Spleen (tissue), 11 donors: ENCODE measurements around the gene ANO4. TPM values are rescaled to one million over a fixed set of nuclear protein-coding genes. Genes with fewer than 3 reads are reported as not detected.

ENCODE experiments used
- DNase-seq: peaks from one replicate; pipeline ENCODE4 v3.0.0-alpha.2; 2020
- H3K27ac ChIP-seq, 8 donors: fragments of 200-600 bp; sonication (generic) in 7 of 8; 1 replicate in 4 of 8; 2 replicates in 4 of 8; pipeline versions ENCODE4 v1.5.0 to v1.8.0; 2016 to 2021; ENCODE audit warnings: inconsistent platforms in 4 of 8, mild to moderate bottlenecking in 4 of 8, moderate library complexity in 1 of 8
- H3K27me3 ChIP-seq, 7 donors: fragments of 200-600 bp; sonication (generic) in 6 of 7; replicated peaks in 1 of 7; 1 replicate in 4 of 7; 2 replicates in 3 of 7; pipeline versions ENCODE4 v1.5.0 to v1.8.0; 2016 to 2021; ENCODE audit warnings: inconsistent platforms in 3 of 7, mild to moderate bottlenecking in 1 of 7
- H3K36me3 ChIP-seq, 6 donors: fragments of 200-600 bp; sonication (generic) in 5 of 6; 1 replicate in 4 of 6; 2 replicates in 2 of 6; pipeline versions ENCODE4 v1.5.0 to v1.8.0; 2016 to 2021; ENCODE audit warnings: inconsistent platforms in 2 of 6
- H3K4me1 ChIP-seq, 6 donors: fragments of 200-600 bp; sonication (generic) in 5 of 6; 1 replicate in 3 of 6; 2 replicates in 3 of 6; pipeline versions ENCODE4 v1.5.0 to v1.8.0; 2016 to 2021; ENCODE audit warnings: inconsistent platforms in 3 of 6
- H3K4me3 ChIP-seq, 8 donors: fragments of 200-600 bp; sonication (generic) in 7 of 8; 1 replicate in 4 of 8; 2 replicates in 4 of 8; pipeline versions ENCODE4 v1.5.0 to v1.8.0; 2016 to 2021; ENCODE audit warnings: inconsistent platforms in 4 of 8, mild to moderate bottlenecking in 4 of 8, moderate library complexity in 2 of 8
- H3K9me3 ChIP-seq, 8 donors: fragments of 200-600 bp; sonication (generic) in 7 of 8; 1 replicate in 4 of 8; 2 replicates in 4 of 8; pipeline versions ENCODE4 v1.5.0 to v1.8.0; 2016 to 2021; ENCODE audit warnings: inconsistent platforms in 4 of 8
- POLR2A ChIP-seq, 3 donors: fragments of 450-650 bp; IDR thresholded peaks; one replicate each; pipeline ENCODE4 v1.5.1; 2017; ENCODE audit warnings: antibody characterized with exemption in 3 of 3, mild to moderate bottlenecking in 1 of 3
- POLR2AphosphoS5 ChIP-seq, 3 donors: sonication (generic); formaldehyde crosslinking; IDR thresholded peaks; one replicate each; pipeline ENCODE4 v1.5.1; 2017; ENCODE audit warnings: antibody characterized with exemption in 3 of 3
- WGBS, 5 donors: extraction: QIAGEN DNeasy Blood & Tissue Kit in 3 of 5; methylation state at CpG; one replicate each; pipeline versions ENCODE4 v1.1.5 to v1.1.7; 2013 to 2018; 5-methylcytosine and 5-hydroxymethylcytosine counted together
- intact Hi-C: fragments of 100-400 bp; cut with DNase I; formaldehyde crosslinking; loops from one replicate; pipeline ENCODE4 v1.15.0; 2023; ENCODE audit warnings: low total_unique reads
- polyA plus RNA-seq, 3 donors: library from polyadenylated mRNA; stranded (reverse); fragments of 200-250 nt; gene quantifications; one replicate each; pipeline ENCODE4 v1.2.1, GENCODE V29; 2013
- total RNA-seq, 7 donors: library from RNA; depleted of rRNA in 3 of 7; stranded (reverse); fragments of >200 nt in 3 of 7; fragmentation: NEBNext Ultra II Directional in 4 of 7; extraction: Animal tissue kit (Norgen Biotek cat#: 25700) in 4 of 7; gene quantifications; one replicate each; pipeline versions ENCODE4 v1.1.0 to v1.2.1, GENCODE V29; 2016 to 2021
- TF ChIP-seq, protein P1 (sequence below), 11 experiments: fragments of 200-600 bp in 7 of 11; fragments of 450-650 bp in 4 of 11; sonication (generic) in 4 of 11; IDR thresholded peaks in 8 of 11; conservative IDR thresholded peaks in 3 of 11; 1 replicate in 7 of 11; 2 replicates in 4 of 11; pipeline versions ENCODE4 v1.4.0 to v1.8.0; 2016 to 2021; ENCODE audit warnings: antibody characterized with exemption in 11 of 11, inconsistent platforms in 4 of 11, mild to moderate bottlenecking in 1 of 11
- donor health status: healthy with polysubstance abuse.
- donor health status: DM: no; HTN: no; CAD: no; lungs with moderate emphysema.
- donor health status: DM: no; HTN: no; CAD: no.
- donor health status: Bipolar disorder and iron deficiency.
- donor health status: healthy.
- donor health status: DM: no; HTN: no; CAD: no.
- donor health status: DM: yes; HTN: yes; CAD: no.

ANO4 gene
- total and polyA plus RNA-seq, 10 donors: 0.42 TPM; not detected in 9

DNA sequence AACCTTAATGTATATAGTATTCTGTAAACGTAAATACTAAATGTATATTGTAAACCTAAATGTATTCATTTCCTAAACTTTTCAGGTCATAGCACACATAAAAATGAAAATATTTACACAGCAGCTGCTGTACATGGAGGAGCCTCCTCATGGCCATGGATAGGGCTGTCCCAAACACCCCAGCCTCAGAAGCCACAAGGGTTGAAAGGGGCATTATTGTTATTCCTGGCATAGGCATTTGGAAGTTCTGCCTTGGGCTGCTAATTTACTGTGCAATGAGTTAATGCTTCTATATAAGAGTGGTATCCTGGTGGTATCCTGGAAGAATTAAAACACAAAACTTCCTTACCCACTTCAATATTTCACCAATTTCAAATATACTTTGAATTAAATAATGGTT, 256.1 kb downstream of the ANO4 start:
- DNase-seq: no peak
- no peak overlapping the region for H3K4me3 ChIP-seq
- TF ChIP-seq, protein P1, sequence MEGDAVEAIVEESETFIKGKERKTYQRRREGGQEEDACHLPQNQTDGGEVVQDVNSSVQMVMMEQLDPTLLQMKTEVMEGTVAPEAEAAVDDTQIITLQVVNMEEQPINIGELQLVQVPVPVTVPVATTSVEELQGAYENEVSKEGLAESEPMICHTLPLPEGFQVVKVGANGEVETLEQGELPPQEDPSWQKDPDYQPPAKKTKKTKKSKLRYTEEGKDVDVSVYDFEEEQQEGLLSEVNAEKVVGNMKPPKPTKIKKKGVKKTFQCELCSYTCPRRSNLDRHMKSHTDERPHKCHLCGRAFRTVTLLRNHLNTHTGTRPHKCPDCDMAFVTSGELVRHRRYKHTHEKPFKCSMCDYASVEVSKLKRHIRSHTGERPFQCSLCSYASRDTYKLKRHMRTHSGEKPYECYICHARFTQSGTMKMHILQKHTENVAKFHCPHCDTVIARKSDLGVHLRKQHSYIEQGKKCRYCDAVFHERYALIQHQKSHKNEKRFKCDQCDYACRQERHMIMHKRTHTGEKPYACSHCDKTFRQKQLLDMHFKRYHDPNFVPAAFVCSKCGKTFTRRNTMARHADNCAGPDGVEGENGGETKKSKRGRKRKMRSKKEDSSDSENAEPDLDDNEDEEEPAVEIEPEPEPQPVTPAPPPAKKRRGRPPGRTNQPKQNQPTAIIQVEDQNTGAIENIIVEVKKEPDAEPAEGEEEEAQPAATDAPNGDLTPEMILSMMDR (IDR thresholded peaks at IDR 0.05 in 8 of 11, conservative IDR thresholded peaks at IDR 0.05 in 3 of 11): no peak
- no peak for TF ChIP-seq POLR2A (IDR thresholded peaks at IDR 0.05)
- TF ChIP-seq POLR2AphosphoS5 (IDR thresholded peaks at IDR 0.05): no peak
- no peaks in the 10 kb centered on the region for H3K4me1 ChIP-seq
- intact Hi-C loops: no loop called here
- no peak overlapping the region for H3K27ac ChIP-seq
- H3K27me3 ChIP-seq: no peaks in the 10 kb centered on the region
- H3K36me3 ChIP-seq: no peaks in the 10 kb centered on the region
- WGBS, 5 donors: 0 to 4% (median 0%) methylated on average over 1 of the region's 1 CpG
- no peaks in the 10 kb centered on the region for H3K9me3 ChIP-seq

DNA sequence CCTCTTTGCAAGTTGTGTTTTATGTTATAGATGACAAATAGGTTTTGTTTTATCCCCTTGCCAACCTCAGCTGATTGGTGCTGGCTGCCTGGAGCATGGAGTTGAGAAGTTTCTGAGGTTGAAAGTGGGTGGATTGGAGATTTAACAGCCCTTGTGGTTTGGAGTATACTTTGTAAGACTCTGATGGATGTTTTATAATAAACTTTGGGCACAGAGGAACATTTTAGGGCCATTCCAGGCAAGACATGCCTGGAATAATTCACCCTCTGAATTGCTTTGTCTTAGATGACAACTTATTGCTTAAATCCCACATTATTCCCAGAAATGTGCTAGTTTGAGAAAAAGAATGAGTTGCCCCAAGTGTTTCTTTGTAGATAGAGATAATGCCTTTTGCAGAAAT, 256.6 kb downstream of the ANO4 start:
- H3K4me1 ChIP-seq: no peaks in the 10 kb centered on the region
- H3K27ac ChIP-seq: peak overlapping the region in 1 of 8 donors; percentile 4
- H3K4me3 ChIP-seq: no peak overlapping the region
- H3K9me3 ChIP-seq: no peaks in the 10 kb centered on the region
- H3K27me3 ChIP-seq: no peaks in the 10 kb centered on the region
- no peak for TF ChIP-seq POLR2AphosphoS5 (IDR thresholded peaks at IDR 0.05)
- TF ChIP-seq POLR2A (IDR thresholded peaks at IDR 0.05): no peak
- TF ChIP-seq, protein P1 (IDR thresholded peaks at IDR 0.05 in 8 of 11, conservative IDR thresholded peaks at IDR 0.05 in 3 of 11): no peak
- no peak for DNase-seq
- intact Hi-C loops: no loop called here
- no peaks in the 10 kb centered on the region for H3K36me3 ChIP-seq

DNA sequence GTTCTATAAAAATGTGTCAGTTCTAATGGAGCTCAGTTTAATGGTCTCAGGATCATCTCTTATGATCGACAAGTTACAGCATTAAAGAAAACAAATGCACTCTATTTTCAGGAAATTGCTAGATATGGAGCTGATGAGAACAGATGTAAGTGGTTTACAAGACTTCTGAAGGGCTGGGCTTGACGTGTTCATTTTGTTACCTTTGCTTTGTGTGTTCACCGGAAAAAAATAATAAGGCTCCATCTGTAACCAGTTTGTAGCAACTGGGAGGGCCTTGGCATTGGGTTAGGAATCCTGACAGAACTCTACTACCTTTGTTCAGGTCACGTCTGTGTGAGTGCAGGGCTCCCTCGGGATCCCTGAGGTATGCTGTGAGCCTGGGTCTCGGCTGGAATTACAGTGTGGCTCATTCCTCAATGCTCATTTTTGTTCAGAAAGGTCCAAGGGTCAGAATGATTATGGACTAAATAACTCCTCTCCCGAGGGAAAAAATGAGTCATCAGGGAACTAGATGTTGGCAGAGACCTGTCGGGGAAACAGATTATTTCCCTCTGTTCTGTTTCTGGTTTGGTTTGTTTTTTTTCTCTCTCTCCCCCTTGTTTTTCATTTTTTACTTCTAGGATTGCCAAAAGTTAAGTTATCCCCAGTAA, 257.4 kb downstream of the ANO4 start:
- DNase-seq: no peak
- 58 to 64% (median 62%) methylated on average over 8 of the region's 8 CpGs for WGBS, 5 donors
- intact Hi-C loops: no loop called here

DNA sequence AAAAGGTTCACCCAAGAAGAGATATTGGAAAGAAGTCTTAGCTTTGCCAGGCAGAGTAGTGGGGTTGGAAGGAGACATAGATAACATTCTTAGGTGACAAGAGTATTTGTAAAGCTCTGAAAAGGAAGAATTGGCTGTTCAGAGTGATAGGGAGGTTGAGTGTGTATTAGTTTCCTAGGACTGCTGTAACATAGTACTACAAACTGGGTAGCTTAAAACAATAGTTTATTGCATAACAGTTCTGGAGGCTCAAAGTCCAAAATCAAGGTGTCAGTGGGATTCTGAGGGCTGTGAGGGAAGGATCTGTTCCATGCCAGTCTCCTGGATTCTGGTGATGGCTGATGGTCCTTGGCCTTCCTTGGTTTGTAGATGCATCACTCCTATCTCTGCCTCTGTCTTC, 258.6 kb downstream of the ANO4 start:
- DNase-seq: no peak
- intact Hi-C loops: no loop called here
- Histone ChIP-seq H3K4me1 (no peaks in the 10 kb centered on the region), H3K4me3 (no peak overlapping the region), H3K36me3 (no peaks in the 10 kb centered on the region), H3K27ac (no peak overlapping the region), H3K9me3 (peaks cover 0 to 6% (median 0%) of the 10 kb centered on the region in 8 donors), H3K27me3 (no peaks in the 10 kb centered on the region)
- TF ChIP-seq, protein P1 (IDR thresholded peaks at IDR 0.05 in 8 of 11, conservative IDR thresholded peaks at IDR 0.05 in 3 of 11): no peak
- TF ChIP-seq POLR2A (IDR thresholded peaks at IDR 0.05): no peak
- TF ChIP-seq POLR2AphosphoS5 (IDR thresholded peaks at IDR 0.05): no peak

More for the DNA sequence above, 257.4 kb downstream of the ANO4 start:
- Histone ChIP-seq H3K9me3 (peaks cover 0 to 3% (median 0%) of the 10 kb centered on the region in 8 donors), H3K27ac (peak overlapping the region in 4 of 8 donors; percentile 4 to 24 (median 12)), H3K4me1 (no peaks in the 10 kb centered on the region), H3K27me3 (no peaks in the 10 kb centered on the region), H3K36me3 (no peaks in the 10 kb centered on the region), H3K4me3 (no peak overlapping the region)
- TF ChIP-seq, protein P1 (IDR thresholded peaks at IDR 0.05 in 8 of 11, conservative IDR thresholded peaks at IDR 0.05 in 3 of 11): no peak
- TF ChIP-seq POLR2A (IDR thresholded peaks at IDR 0.05) (no peak), POLR2AphosphoS5 (IDR thresholded peaks at IDR 0.05) (no peak)
